DOHH2 (cell line): ENCODE results near the gene TAS2R46.
"Not testable (repeated sequence)": the region's sequence is repeated elsewhere in the genome, so short reads cannot be mapped to it uniquely, and the experiment has no call there.

Experiments used
- EZH2phosphoT487 ChIP-seq: fragments of 200-600 bp; sonication (generic); IDR thresholded peaks from 2 replicates; pipeline ENCODE4 v1.6.1; 2017; ENCODE audit warnings: borderline replicate concordance, mild to moderate bottlenecking, antibody characterized with exemption, low read length, moderate library complexity, mixed read lengths
- TF ChIP-seq, protein P1 (sequence below): fragments of 200-600 bp; sonication (generic); IDR thresholded peaks from one replicate; pipeline ENCODE4 v1.5.1; 2014; ENCODE audit warnings: antibody characterized with exemption, mild to moderate bottlenecking, low read depth, low read length; ENCODE audit not compliant: poor library complexity, severe bottlenecking

DNA sequence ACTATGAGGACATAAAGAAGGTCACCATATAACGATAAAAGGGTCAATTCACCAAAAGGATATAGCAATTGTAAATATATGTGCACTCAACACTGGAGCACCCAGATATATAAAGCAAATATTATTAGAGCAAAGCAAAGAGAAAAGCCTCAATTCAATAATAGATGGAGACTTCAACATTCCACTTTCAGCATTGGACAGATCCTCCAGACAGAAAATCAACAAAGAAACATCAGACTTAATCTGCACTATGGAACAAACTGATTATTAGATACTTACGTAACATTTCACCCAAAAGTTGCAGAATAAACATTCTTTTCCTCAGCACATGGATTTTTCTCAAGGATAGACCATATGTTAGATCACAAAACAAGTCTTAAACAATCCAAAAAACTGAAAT, 20.7 kb downstream of the TAS2R46 start:
- TF ChIP-seq, protein P1, sequence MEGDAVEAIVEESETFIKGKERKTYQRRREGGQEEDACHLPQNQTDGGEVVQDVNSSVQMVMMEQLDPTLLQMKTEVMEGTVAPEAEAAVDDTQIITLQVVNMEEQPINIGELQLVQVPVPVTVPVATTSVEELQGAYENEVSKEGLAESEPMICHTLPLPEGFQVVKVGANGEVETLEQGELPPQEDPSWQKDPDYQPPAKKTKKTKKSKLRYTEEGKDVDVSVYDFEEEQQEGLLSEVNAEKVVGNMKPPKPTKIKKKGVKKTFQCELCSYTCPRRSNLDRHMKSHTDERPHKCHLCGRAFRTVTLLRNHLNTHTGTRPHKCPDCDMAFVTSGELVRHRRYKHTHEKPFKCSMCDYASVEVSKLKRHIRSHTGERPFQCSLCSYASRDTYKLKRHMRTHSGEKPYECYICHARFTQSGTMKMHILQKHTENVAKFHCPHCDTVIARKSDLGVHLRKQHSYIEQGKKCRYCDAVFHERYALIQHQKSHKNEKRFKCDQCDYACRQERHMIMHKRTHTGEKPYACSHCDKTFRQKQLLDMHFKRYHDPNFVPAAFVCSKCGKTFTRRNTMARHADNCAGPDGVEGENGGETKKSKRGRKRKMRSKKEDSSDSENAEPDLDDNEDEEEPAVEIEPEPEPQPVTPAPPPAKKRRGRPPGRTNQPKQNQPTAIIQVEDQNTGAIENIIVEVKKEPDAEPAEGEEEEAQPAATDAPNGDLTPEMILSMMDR = not testable (repeated sequence)
- TF ChIP-seq EZH2phosphoT487 = not testable (repeated sequence)
